ENCODE data around the gene MPO.

DNA sequence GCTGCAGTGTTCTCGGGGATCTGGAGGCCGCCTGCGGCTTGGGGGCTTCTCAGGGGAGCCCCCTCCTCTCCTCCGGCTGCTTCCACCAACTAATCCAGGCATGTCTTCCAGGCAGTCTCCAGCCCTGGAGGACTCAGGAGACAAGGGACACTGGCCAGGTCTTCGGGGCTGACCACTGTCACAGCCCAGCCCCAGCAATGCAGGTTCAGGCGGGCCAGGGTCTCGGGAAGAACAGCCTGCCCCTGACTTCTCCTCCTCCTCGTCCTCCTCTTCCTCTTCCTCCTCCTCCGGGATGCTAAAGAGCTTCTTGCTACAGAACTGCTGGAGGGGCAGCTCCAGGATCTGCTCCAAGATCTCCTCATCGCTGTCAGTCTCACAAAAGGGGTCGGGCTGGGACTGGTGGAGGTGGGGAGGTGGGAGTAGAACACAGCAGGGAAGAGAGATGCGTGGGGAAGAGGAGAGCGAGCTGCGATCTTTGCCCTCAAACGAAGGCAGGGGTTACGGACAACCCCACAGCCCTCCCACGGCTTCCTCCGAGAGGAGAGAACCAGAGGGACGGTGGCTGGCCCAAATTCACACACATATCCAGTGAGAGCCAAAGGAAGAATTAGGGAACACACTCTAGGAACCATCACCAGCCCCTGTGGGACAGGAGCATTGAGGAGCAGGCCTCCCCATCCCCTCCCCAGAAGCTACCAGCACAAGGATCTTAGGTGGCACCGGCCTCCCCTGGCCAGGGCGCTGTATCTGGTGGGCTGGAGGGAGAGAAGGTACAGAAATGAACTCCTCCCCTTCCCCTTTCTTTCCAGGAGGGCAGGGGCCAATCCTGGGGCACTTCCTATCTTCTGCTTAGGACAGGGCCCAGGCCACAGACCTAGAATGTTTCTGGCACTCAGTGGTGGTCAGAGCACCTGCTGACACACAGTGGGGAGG, 28.5 kb upstream of the MPO start:
- TF ChIP-seq, protein P1, sequence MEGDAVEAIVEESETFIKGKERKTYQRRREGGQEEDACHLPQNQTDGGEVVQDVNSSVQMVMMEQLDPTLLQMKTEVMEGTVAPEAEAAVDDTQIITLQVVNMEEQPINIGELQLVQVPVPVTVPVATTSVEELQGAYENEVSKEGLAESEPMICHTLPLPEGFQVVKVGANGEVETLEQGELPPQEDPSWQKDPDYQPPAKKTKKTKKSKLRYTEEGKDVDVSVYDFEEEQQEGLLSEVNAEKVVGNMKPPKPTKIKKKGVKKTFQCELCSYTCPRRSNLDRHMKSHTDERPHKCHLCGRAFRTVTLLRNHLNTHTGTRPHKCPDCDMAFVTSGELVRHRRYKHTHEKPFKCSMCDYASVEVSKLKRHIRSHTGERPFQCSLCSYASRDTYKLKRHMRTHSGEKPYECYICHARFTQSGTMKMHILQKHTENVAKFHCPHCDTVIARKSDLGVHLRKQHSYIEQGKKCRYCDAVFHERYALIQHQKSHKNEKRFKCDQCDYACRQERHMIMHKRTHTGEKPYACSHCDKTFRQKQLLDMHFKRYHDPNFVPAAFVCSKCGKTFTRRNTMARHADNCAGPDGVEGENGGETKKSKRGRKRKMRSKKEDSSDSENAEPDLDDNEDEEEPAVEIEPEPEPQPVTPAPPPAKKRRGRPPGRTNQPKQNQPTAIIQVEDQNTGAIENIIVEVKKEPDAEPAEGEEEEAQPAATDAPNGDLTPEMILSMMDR (IDR thresholded peaks at IDR 0.05 in 2 of 3, conservative IDR thresholded peaks at IDR 0.05 in 1 of 3; ENCODE audit: borderline replicate concordance in 1 of 3, insufficient read depth in 1 of 3, low read depth in 2 of 3, low read length in 2 of 3), result no peak
- TF ChIP-seq EZH2 (IDR thresholded peaks at IDR 0.05) (no peak), RAD21 (IDR thresholded peaks at IDR 0.05; ENCODE audit: low read depth) (no peak), POLR2AphosphoS5 (IDR thresholded peaks at IDR 0.05; ENCODE audit: low read depth, low read length) (no peak), POLR2A (IDR thresholded peaks at IDR 0.05; ENCODE audit: borderline replicate concordance, extremely low read depth, insufficient read depth, insufficient read length) (no peak), CEBPB (IDR thresholded peaks at IDR 0.05; ENCODE audit: low read depth) (no peak), TCF7L2 (IDR thresholded peaks at IDR 0.05; ENCODE audit: borderline replicate concordance, extremely low read depth, insufficient read depth, insufficient read length) (no peak), JUND (IDR thresholded peaks at IDR 0.05) (no peak), CBX3 (IDR thresholded peaks at IDR 0.05; ENCODE audit: low read depth) (no peak), SP1 (IDR thresholded peaks at IDR 0.05; ENCODE audit: low read depth) (no peak), FOSL1 (IDR thresholded peaks at IDR 0.05; ENCODE audit: low read depth) (no peak)
- TF ChIP-seq, protein P2, sequence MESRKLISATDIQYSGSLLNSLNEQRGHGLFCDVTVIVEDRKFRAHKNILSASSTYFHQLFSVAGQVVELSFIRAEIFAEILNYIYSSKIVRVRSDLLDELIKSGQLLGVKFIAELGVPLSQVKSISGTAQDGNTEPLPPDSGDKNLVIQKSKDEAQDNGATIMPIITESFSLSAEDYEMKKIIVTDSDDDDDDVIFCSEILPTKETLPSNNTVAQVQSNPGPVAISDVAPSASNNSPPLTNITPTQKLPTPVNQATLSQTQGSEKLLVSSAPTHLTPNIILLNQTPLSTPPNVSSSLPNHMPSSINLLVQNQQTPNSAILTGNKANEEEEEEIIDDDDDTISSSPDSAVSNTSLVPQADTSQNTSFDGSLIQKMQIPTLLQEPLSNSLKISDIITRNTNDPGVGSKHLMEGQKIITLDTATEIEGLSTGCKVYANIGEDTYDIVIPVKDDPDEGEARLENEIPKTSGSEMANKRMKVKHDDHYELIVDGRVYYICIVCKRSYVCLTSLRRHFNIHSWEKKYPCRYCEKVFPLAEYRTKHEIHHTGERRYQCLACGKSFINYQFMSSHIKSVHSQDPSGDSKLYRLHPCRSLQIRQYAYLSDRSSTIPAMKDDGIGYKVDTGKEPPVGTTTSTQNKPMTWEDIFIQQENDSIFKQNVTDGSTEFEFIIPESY (IDR thresholded peaks at IDR 0.05; ENCODE audit: extremely low read depth, insufficient replicate concordance, low read length), result no peak
